B cell (primary cell): Measurements from ENCODE around the gene EIF3K. TPM values are rescaled to one million over a fixed set of nuclear protein-coding genes. Genes with fewer than 3 reads are reported as not detected.

Source experiments
- ATAC-seq: fragments of 200-7000 bp; cut with Tn5 transposase; one replicate; pipeline ENCODE4 v1.10.0; 2021; ENCODE audit warnings: low read depth, mild to moderate bottlenecking, moderate number of reproducible peaks, moderate library complexity
- CTCF ChIA-PET: fragments of 350-600 bp; sonication (Branson Sonifier 250); formaldehyde crosslinking; loops from one replicate; lab custom pipeline; 2021; ENCODE audit warnings: antibody characterized with exemption, inconsistent platforms; lab: Charles Lee
- POLR2A ChIA-PET: fragments of 350-600 bp; sonication (Branson Sonifier 250); formaldehyde crosslinking; loops from one replicate; lab custom pipeline; 2021; ENCODE audit warnings: antibody characterized with exemption; lab: Charles Lee
- DNase-seq: peaks from one replicate; pipeline ENCODE4 v3.0.0; 2013
- H2AFZ ChIP-seq: 2 replicates; pipeline ENCODE4 v1.6.1; 2012; ENCODE audit warnings: mild to moderate bottlenecking, low read depth, low read length; ENCODE audit not compliant: insufficient read depth, poor library complexity, severe bottlenecking
- H3K27ac ChIP-seq, 2 donors: 1 replicate in 1 of 2; 2 replicates in 1 of 2; pipeline ENCODE4 v1.5.1; 2012 to 2013; ENCODE audit warnings: low read length in 2 of 2, mild to moderate bottlenecking in 2 of 2, moderate library complexity in 1 of 2
- H3K27me3 ChIP-seq, 4 experiments: fragments of 200-600 bp in 1 of 4; sonication (generic) in 1 of 4; replicated peaks in 1 of 4; 1 replicate in 2 of 4; 2 replicates in 2 of 4; pipeline versions ENCODE4 v1.6.1 to v1.7.0; 2013 to 2016; ENCODE audit warnings: low read length in 3 of 4, mild to moderate bottlenecking in 2 of 4, mixed read lengths in 1 of 4, moderate library complexity in 1 of 4; ENCODE audit not compliant: insufficient read depth in 4 of 4, control insufficient read depth in 3 of 4; ENCODE audit errors: control extremely low read depth in 1 of 4
- H3K36me3 ChIP-seq, 2 experiments: replicated peaks in 1 of 2; 1 replicate in 1 of 2; 2 replicates in 1 of 2; pipeline versions ENCODE4 v1.6.1 to v1.7.1; 2013; ENCODE audit warnings: low read length in 1 of 2; ENCODE audit not compliant: insufficient read depth in 2 of 2, control insufficient read depth in 1 of 2; ENCODE audit errors: control extremely low read depth in 1 of 2, extremely low read depth in 1 of 2
- H3K4me1 ChIP-seq, 2 donors: fragments of 200-600 bp in 1 of 2; sonication (generic) in 1 of 2; 1 replicate in 1 of 2; 2 replicates in 1 of 2; pipeline versions ENCODE4 v1.5.1 to v1.6.1; 2013 to 2017; ENCODE audit warnings: low read length in 2 of 2; ENCODE audit not compliant: control insufficient read depth in 2 of 2, insufficient read depth in 2 of 2
- H3K4me2 ChIP-seq: replicated peaks from 2 replicates; pipeline ENCODE3; 2012; ENCODE audit warnings: mild to moderate bottlenecking, low read depth, low read length; ENCODE audit not compliant: poor library complexity, severe bottlenecking
- H3K4me3 ChIP-seq, 5 experiments: fragments of 200-600 bp in 1 of 5; sonication (generic) in 1 of 5; 1 replicate in 3 of 5; 2 replicates in 2 of 5; pipeline versions ENCODE4 v1.5.1 to v1.7.0; 2011 to 2016; ENCODE audit warnings: low read length in 4 of 5, mild to moderate bottlenecking in 4 of 5, low read depth in 2 of 5, control low read depth in 1 of 5, moderate library complexity in 1 of 5; ENCODE audit not compliant: insufficient read depth in 1 of 5; ENCODE audit errors: control extremely low read depth in 1 of 5, extremely low read depth in 1 of 5
- H3K79me2 ChIP-seq: fragments of 200-600 bp; sonication (generic); one replicate; pipeline ENCODE4 v1.6.0; 2016; ENCODE audit warnings: low read length; ENCODE audit not compliant: control insufficient read depth, insufficient read depth
- H3K9ac ChIP-seq: fragments of 200-600 bp; sonication (generic); 2 replicates; pipeline ENCODE4 v1.6.1; 2017; ENCODE audit warnings: mild to moderate bottlenecking, low read length, moderate library complexity
- H3K9me3 ChIP-seq, 3 donors: one replicate each; pipeline versions ENCODE4 v1.6.1 to v1.7.1; 2013; ENCODE audit warnings: low read length in 2 of 3; ENCODE audit not compliant: control insufficient read depth in 2 of 3, insufficient read depth in 1 of 3; ENCODE audit errors: control extremely low read depth in 1 of 3
- H4K20me1 ChIP-seq: 2 replicates; pipeline ENCODE4 v1.6.0; 2012; ENCODE audit warnings: mild to moderate bottlenecking, low read length; ENCODE audit not compliant: insufficient read depth, control insufficient read depth, poor library complexity, severe bottlenecking
- H3K27ac Mint-ChIP-seq: one replicate; pipeline ENCODE4 v1.8.0; 2021; ENCODE audit warnings: mixed read lengths
- H3K27me3 Mint-ChIP-seq: one replicate; pipeline ENCODE4 v1.8.0; 2021; ENCODE audit warnings: mixed read lengths
- H3K4me1 Mint-ChIP-seq: one replicate; pipeline ENCODE4 v1.8.0; 2021; ENCODE audit warnings: mixed read lengths
- H3K4me3 Mint-ChIP-seq: one replicate; pipeline ENCODE4 v1.8.0; 2021; ENCODE audit warnings: mixed read lengths
- H3K9me3 Mint-ChIP-seq: one replicate; pipeline ENCODE4 v1.8.0; 2022; ENCODE audit warnings: mixed read lengths; ENCODE audit not compliant: insufficient read depth
- EZH2 ChIP-seq: IDR thresholded peaks from 2 replicates; pipeline ENCODE4 v1.6.1; 2012; ENCODE audit warnings: borderline replicate concordance, low read depth, mild to moderate bottlenecking, moderate library complexity, low read length; ENCODE audit not compliant: insufficient read depth, poor library complexity, severe bottlenecking
- WGBS: methylation state at CpG from one replicate; pipeline ENCODE4 v1.1.5; 2013; ENCODE audit warnings: missing lambda C conversion rate; ENCODE audit not compliant: insufficient coverage; 5-methylcytosine and 5-hydroxymethylcytosine counted together
- intact Hi-C: fragments of 100-400 bp; cut with micrococcal nuclease; formaldehyde crosslinking; loops from one replicate; pipeline ENCODE4 v1.10.0; 2022
- polyA plus RNA-seq: library from polyadenylated mRNA; depleted of rRNA; stranded (reverse); fragments of >200 nt; gene quantifications from 2 replicates; pipeline ENCODE4 v1.2.3, GENCODE V29; 2012
- total RNA-seq, 2 donors: library from RNA; stranded (reverse); fragments of 120-200 nt in 1 of 2; gene quantifications; 1 replicate in 1 of 2; 2 replicates in 1 of 2; pipeline versions ENCODE4 v1.2.3 to v1.2.4, GENCODE V29; 2013 to 2022
- TF ChIP-seq, protein P1 (sequence below): fragments of 200-600 bp; IDR thresholded peaks from one replicate; pipeline ENCODE4 v1.8.0; 2022; ENCODE audit warnings: antibody characterized with exemption, mild to moderate bottlenecking

The EIF3K gene
- total and polyA plus RNA-seq, 2 donors (not counting 1 experiment from before 2014, with no cell fraction given), result 284 to 773 TPM

DNA sequence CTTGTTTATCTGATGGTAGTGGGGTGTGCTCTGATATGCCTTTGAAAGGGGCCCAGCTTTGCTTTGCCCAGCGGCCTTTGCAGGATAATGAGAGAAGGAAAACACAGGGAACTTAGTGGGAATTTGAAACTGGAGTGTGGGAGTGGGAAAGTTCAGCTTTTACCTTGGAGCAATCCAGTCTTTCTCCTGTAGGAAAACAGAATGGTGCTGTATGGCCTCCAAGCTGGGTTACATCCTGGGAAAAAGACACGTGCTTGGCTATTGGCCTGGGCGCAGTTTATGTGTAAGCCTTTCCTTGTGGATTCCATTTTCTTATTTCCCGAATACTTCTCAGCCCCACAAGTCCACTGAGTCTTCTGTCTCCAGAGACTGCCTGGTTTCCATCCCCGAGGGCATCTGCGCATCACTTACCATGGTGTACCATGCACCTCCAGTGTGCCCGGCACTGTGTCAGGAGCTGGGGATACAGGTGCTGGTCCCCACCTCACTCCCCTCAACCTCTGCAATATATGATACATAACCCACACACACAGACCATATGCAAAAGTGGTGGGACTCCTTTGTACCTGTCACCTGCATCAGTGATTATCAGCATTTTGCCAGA, 60.0 kb downstream of the EIF3K start:
- intact Hi-C loops, result no loop called here
- DNase-seq (no peak), ATAC-seq (no peak)
- H3K4me1 Mint-ChIP-seq, result peaks cover 85% of the 10 kb centered on the region
- WGBS, result 96% methylated on average over 7 of the region's 7 CpGs
- peaks cover 100% of the 10 kb centered on the region for H3K79me2 ChIP-seq
- H2AFZ ChIP-seq, result no peak overlapping the region
- POLR2A ChIA-PET, result no interaction called here
- no peaks in the 10 kb centered on the region for H3K9me3 Mint-ChIP-seq
- no peak overlapping the region for H3K27ac ChIP-seq
- no peak overlapping the region for H3K4me3 Mint-ChIP-seq
- peaks cover 0 to 13% of the 10 kb centered on the region in 2 experiments for H3K36me3 ChIP-seq
- H3K4me3 ChIP-seq, result no peak overlapping the region
- no peaks in the 10 kb centered on the region for H3K9me3 ChIP-seq
- H4K20me1 ChIP-seq, result peaks cover 79% of the 10 kb centered on the region
- TF ChIP-seq, protein P1, sequence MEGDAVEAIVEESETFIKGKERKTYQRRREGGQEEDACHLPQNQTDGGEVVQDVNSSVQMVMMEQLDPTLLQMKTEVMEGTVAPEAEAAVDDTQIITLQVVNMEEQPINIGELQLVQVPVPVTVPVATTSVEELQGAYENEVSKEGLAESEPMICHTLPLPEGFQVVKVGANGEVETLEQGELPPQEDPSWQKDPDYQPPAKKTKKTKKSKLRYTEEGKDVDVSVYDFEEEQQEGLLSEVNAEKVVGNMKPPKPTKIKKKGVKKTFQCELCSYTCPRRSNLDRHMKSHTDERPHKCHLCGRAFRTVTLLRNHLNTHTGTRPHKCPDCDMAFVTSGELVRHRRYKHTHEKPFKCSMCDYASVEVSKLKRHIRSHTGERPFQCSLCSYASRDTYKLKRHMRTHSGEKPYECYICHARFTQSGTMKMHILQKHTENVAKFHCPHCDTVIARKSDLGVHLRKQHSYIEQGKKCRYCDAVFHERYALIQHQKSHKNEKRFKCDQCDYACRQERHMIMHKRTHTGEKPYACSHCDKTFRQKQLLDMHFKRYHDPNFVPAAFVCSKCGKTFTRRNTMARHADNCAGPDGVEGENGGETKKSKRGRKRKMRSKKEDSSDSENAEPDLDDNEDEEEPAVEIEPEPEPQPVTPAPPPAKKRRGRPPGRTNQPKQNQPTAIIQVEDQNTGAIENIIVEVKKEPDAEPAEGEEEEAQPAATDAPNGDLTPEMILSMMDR, result no peak
- TF ChIP-seq EZH2, result no peak
- H3K4me2 ChIP-seq, result no peak overlapping the region
- CTCF ChIA-PET, result no interaction called here
- no peaks in the 10 kb centered on the region for H3K27me3 ChIP-seq
- H3K4me1 ChIP-seq, result peaks cover 51 to 75% of the 10 kb centered on the region in 2 donors
- no peak overlapping the region for H3K9ac ChIP-seq
- peak overlapping the region; percentile 15 for H3K27ac Mint-ChIP-seq
- no peaks in the 10 kb centered on the region for H3K27me3 Mint-ChIP-seq

DNA sequence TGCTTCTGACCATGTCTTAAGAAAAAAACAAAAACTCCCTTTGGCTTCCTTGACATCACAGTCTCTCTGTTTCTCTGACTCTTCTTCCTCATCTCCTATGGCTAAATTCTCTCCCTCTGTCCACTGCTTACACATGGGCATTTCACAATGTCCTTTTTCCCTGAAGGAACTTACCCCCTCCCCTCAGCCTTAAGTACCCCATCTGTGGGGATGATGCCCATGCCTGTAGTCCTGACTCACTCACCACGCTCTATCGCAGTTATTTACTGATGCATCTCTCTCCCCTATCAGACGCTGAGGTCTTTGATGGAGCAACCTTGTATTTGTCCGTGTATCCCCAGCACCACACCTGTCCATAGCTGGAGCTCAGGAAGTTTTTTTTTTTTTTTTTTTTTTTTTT, 60.9 kb downstream of the EIF3K start:
- no peak for DNase-seq

More for the DNA sequence above, 60.9 kb downstream of the EIF3K start:
- H3K27ac Mint-ChIP-seq, result no peak overlapping the region
- H3K4me1 Mint-ChIP-seq, result peaks cover 84% of the 10 kb centered on the region
- H3K27me3 Mint-ChIP-seq, result no peaks in the 10 kb centered on the region
- Histone ChIP-seq H3K4me3 (no peak overlapping the region), H3K36me3 (peaks cover 0 to 13% of the 10 kb centered on the region in 2 experiments), H3K9me3 (no peaks in the 10 kb centered on the region), H3K79me2 (peaks cover 100% of the 10 kb centered on the region), H3K9ac (no peak overlapping the region), H4K20me1 (peaks cover 79% of the 10 kb centered on the region), H3K27ac (no peak overlapping the region), H3K4me2 (no peak overlapping the region), H2AFZ (no peak overlapping the region), H3K4me1 (peaks cover 52 to 75% of the 10 kb centered on the region in 2 donors), H3K27me3 (no peaks in the 10 kb centered on the region)
- H3K4me3 Mint-ChIP-seq, result peak overlapping the region; percentile 46
- no peak for TF ChIP-seq EZH2
- TF ChIP-seq, protein P1, result no peak
- POLR2A ChIA-PET, result no interaction called here
- ATAC-seq, result no peak
- H3K9me3 Mint-ChIP-seq, result no peaks in the 10 kb centered on the region
- CTCF ChIA-PET, result no interaction called here
- intact Hi-C loops, result loop anchor here (10.0 kb wide), 1 partner anchor 45 kb away; no protein-coding TSS in a partner anchor
- 100% methylated on average over 2 of the region's 4 CpGs for WGBS
